ENCODE data around the gene FOSB. TPM values are rescaled to one million over a fixed set of nuclear protein-coding genes. Genes with fewer than 3 reads are reported as not detected.
A peak's percentile ranks its signal among the peaks of the same experiment; 100 is the strongest.

The FOSB gene
- total and polyA plus RNA-seq, 9 of the 15 experiments (the other 6 are each of a cell fraction or from before 2014, with no cell fraction given) = 0.11 to 2.7 (median 0.73) TPM

- peak; percentile 57 for TF ChIP-seq NFRKB (IDR thresholded peaks at IDR 0.05; ENCODE audit: low read depth)
- TF ChIP-seq PURB (CRISPR knock-in tag; IDR thresholded peaks at IDR 0.05; ENCODE audit: low read depth) = no peak
- peak; percentile 74 for TF ChIP-seq GABPB1 (CRISPR knock-in tag; IDR thresholded peaks at IDR 0.05)
- TF ChIP-seq MNT (conservative IDR thresholded peaks at IDR 0.05) = peak in 1 of 2 experiments; percentile 14; a peak in 1 of 4 replicates
- TF ChIP-seq ZKSCAN1 (IDR thresholded peaks at IDR 0.05; ENCODE audit: low read depth, low read length) = no peak
- TF ChIP-seq TSHZ1 (CRISPR knock-in tag; IDR thresholded peaks at IDR 0.05) = no peak
- peak; percentile 81 for TF ChIP-seq ZBTB40 (IDR thresholded peaks at IDR 0.05)
- no peak for TF ChIP-seq ZBTB40 (CRISPR knock-in tag; IDR thresholded peaks at IDR 0.05)
- TF ChIP-seq ZKSCAN3 (CRISPR knock-in tag; IDR thresholded peaks at IDR 0.05) = no peak
- TF ChIP-seq HNRNPUL1 (IDR thresholded peaks at IDR 0.05; ENCODE audit: low read length) = no peak
- TF ChIP-seq ZNF449 (CRISPR knock-in tag; IDR thresholded peaks at IDR 0.05) = no peak
Measured at GRCh38 chr19:45443462-45444317, 24.1 kb upstream of the FOSB start (continued).
